ENCODE measurements around the gene ZNF280B. TPM values are rescaled to one million over a fixed set of nuclear protein-coding genes. Genes with fewer than 3 reads are reported as not detected.
"Not testable (repeated sequence)": the region's sequence is repeated elsewhere in the genome, so short reads cannot be mapped to it uniquely, and the experiment has no call there.

Gene ZNF280B
- total RNA-seq, 2 experiments from 2014 or later, result 2.3 to 3.0 TPM

- POLR2A ChIA-PET, result no interaction called here
Observed at GRCh38 chr22:22535662-22536061, 27.1 kb upstream of the ZNF280B start.

GRCh38 chr22:22534604-22535415, 26.3 kb upstream of the ZNF280B start:
- H3K27me3 Mint-ChIP-seq, result peaks cover 2% of the 10 kb centered on the region
- no peak for TF ChIP-seq CTCF (IDR thresholded peaks at IDR 0.05)
- ChIA-PET CTCF (interaction anchor here (1.0 kb wide), 1 partner anchor 534 kb away, joined by 3 read pairs; no protein-coding TSS in a partner anchor), POLR2A (no interaction called here)
- no peaks in the 10 kb centered on the region for H3K36me3 Mint-ChIP-seq (ENCODE audit: low read depth)
- H3K27ac Mint-ChIP-seq, result no peak overlapping the region
- no peaks in the 10 kb centered on the region for H3K9me3 Mint-ChIP-seq
- ATAC-seq, result no peak
- intact Hi-C loops (cut with micrococcal nuclease), result no loop called here
- H3K4me3 Mint-ChIP-seq, result no peak overlapping the region
- no peaks in the 10 kb centered on the region for H3K4me1 Mint-ChIP-seq (ENCODE audit: low read depth)
- DNase-seq, result no peak

More at GRCh38 chr22:22535662-22536061, 27.1 kb upstream of the ZNF280B start:
- Mint-ChIP-seq H3K4me3 (no peak overlapping the region), H3K27me3 (peaks cover 2% of the 10 kb centered on the region), H3K9me3 (no peaks in the 10 kb centered on the region), H3K27ac (no peak overlapping the region), H3K4me1 (ENCODE audit: low read depth) (no peaks in the 10 kb centered on the region), H3K36me3 (ENCODE audit: low read depth) (no peaks in the 10 kb centered on the region)
- TF ChIP-seq CTCF (IDR thresholded peaks at IDR 0.05), result no peak
- intact Hi-C loops (cut with micrococcal nuclease), result no loop called here
- no peak for DNase-seq
- no peak for ATAC-seq
- CTCF ChIA-PET, result interaction anchor here (1.0 kb wide), 1 partner anchor 533 kb away, joined by 3 read pairs; no protein-coding TSS in a partner anchor

GRCh38 chr22:22533863-22534262, 25.3 kb upstream of the ZNF280B start:
- Mint-ChIP-seq H3K36me3 (ENCODE audit: low read depth) (no peaks in the 10 kb centered on the region), H3K27me3 (peaks cover 2% of the 10 kb centered on the region), H3K27ac (no peak overlapping the region), H3K9me3 (no peaks in the 10 kb centered on the region), H3K4me1 (ENCODE audit: low read depth) (no peaks in the 10 kb centered on the region), H3K4me3 (no peak overlapping the region)
- no peak for TF ChIP-seq CTCF (IDR thresholded peaks at IDR 0.05)
- intact Hi-C loops (cut with micrococcal nuclease), result no loop called here
- CTCF ChIA-PET, result interaction anchor here (0.7 to 1.7 kb wide), 2 partner anchors 25 to 53 kb away, joined by 3 to 4 read pairs; partner anchors contain the start of gene PRAME
- ATAC-seq (no peak), DNase-seq (no peak)
- POLR2A ChIA-PET, result no interaction called here

GRCh38 chr22:22533417-22533816, 24.9 kb upstream of the ZNF280B start:
- Mint-ChIP-seq H3K9me3 (no peaks in the 10 kb centered on the region), H3K27me3 (peaks cover 2% of the 10 kb centered on the region), H3K4me1 (ENCODE audit: low read depth) (no peaks in the 10 kb centered on the region), H3K36me3 (ENCODE audit: low read depth) (no peaks in the 10 kb centered on the region), H3K4me3 (no peak overlapping the region), H3K27ac (no peak overlapping the region)
- POLR2A ChIA-PET, result no interaction called here
- intact Hi-C loops (cut with micrococcal nuclease), result no loop called here
- DNase-seq (no peak), ATAC-seq (no peak)
- no peak for TF ChIP-seq CTCF (IDR thresholded peaks at IDR 0.05)
- CTCF ChIA-PET, result interaction anchor here (0.7 to 1.7 kb wide), 3 partner anchors 25 to 54 kb away, joined by 3 to 4 read pairs (median 3); partner anchors contain the start of gene PRAME

GRCh38 chr22:22532547-22533071, 24.1 kb upstream of the ZNF280B start:
- POLR2A ChIA-PET; H3K4me3 Mint-ChIP-seq; H3K27ac Mint-ChIP-seq; DNase-seq; H3K4me1 Mint-ChIP-seq (ENCODE audit: low read depth); intact Hi-C loops (cut with micrococcal nuclease); H3K9me3 Mint-ChIP-seq; H3K27me3 Mint-ChIP-seq; ATAC-seq; H3K36me3 Mint-ChIP-seq (ENCODE audit: low read depth): not testable (repeated sequence)
- CTCF ChIA-PET, result interaction anchor here (1.1 to 1.7 kb wide), 2 partner anchors 26 to 54 kb away, joined by 3 to 4 read pairs; partner anchors contain the start of gene PRAME

Data from activated CD8-positive, alpha-beta T cell treated with anti-CD3 and anti-CD28 coated beads for 36 hours (primary cell).